Heart right ventricle (tissue), 16 donors: ENCODE results near the gene ASPRV1. TPM values are rescaled to one million over a fixed set of nuclear protein-coding genes. Genes with fewer than 3 reads are reported as not detected.

Source experiments
- ATAC-seq, 8 donors: fragments of 200-7000 bp; cut with Tn5 transposase; one replicate each; pipeline ENCODE4 v1.9.1; 2020; ENCODE audit warnings: mild to moderate bottlenecking in 8 of 8, moderate library complexity in 8 of 8, moderate number of reproducible peaks in 1 of 8
- DNase-seq, 2 donors: peaks; one replicate each; pipeline ENCODE4 v3.0.0-alpha.2; 2020
- H3K27ac ChIP-seq, 10 donors: fragments of 200-600 bp; sonication (generic) in 2 of 10; one replicate each; pipeline versions ENCODE4 v1.5.0 to v1.8.0; 2020 to 2022; ENCODE audit warnings: mild to moderate bottlenecking in 3 of 10
- H3K27me3 ChIP-seq, 7 donors: fragments of 200-600 bp; one replicate each; pipeline ENCODE4 v1.8.0; 2021 to 2022; ENCODE audit warnings: mild to moderate bottlenecking in 2 of 7
- H3K36me3 ChIP-seq, 9 donors: fragments of 200-600 bp; sonication (generic) in 1 of 9; one replicate each; pipeline versions ENCODE4 v1.5.0 to v1.8.0; 2020 to 2022; ENCODE audit warnings: mild to moderate bottlenecking in 2 of 9
- H3K4me1 ChIP-seq, 9 donors: fragments of 200-600 bp; sonication (generic) in 1 of 9; one replicate each; pipeline versions ENCODE4 v1.5.0 to v1.8.0; 2020 to 2022; ENCODE audit warnings: mild to moderate bottlenecking in 4 of 9
- H3K4me3 ChIP-seq, 10 donors: fragments of 200-600 bp; sonication (generic) in 2 of 10; one replicate each; pipeline versions ENCODE4 v1.5.0 to v1.8.0; 2020 to 2022; ENCODE audit warnings: mild to moderate bottlenecking in 7 of 10, moderate library complexity in 2 of 10
- H3K9me3 ChIP-seq, 11 donors: fragments of 200-600 bp in 10 of 11; sonication (generic) in 2 of 11; one replicate each; pipeline versions ENCODE4 v1.5.0 to v1.8.0; 2013 to 2022; ENCODE audit warnings: mild to moderate bottlenecking in 2 of 11, control low read depth in 1 of 11, moderate library complexity in 1 of 11
- WGBS, 2 donors: extraction: QIAGEN DNeasy Blood & Tissue Kit; methylation state at CpG; one replicate each; pipeline ENCODE4 v1.1.7; 2013; ENCODE audit warnings: inconsistent platforms in 1 of 2; 5-methylcytosine and 5-hydroxymethylcytosine counted together
- intact Hi-C, 10 donors: fragments of 100-400 bp; cut with DNase I; formaldehyde crosslinking; loops; one replicate each; pipeline versions ENCODE4 v1.11.1 to v1.14.2; 2022
- polyA plus RNA-seq, 2 donors: library from polyadenylated mRNA; stranded (reverse); fragments of 200-250 nt; gene quantifications; one replicate each; pipeline ENCODE4 v1.2.3, GENCODE V29; 2013
- total RNA-seq, 10 donors: library from RNA; stranded (reverse); fragmentation: NEBNext Ultra II Directional in 3 of 10; extraction: Animal tissue kit (Norgen Biotek cat#: 25700) in 3 of 10; gene quantifications; one replicate each; pipeline versions ENCODE4 v1.2.1 to v1.2.4, GENCODE V29; 2021 to 2023
- TF ChIP-seq, protein P1 (sequence below), 9 donors: fragments of 200-600 bp; sonication (generic) in 2 of 9; IDR thresholded peaks; one replicate each; pipeline versions ENCODE4 v1.5.0 to v1.8.0; 2021 to 2022; ENCODE audit warnings: antibody characterized with exemption in 9 of 9, mild to moderate bottlenecking in 5 of 9, moderate library complexity in 1 of 9
- donor health status: Arrhythmogenic right ventricular cardiomyopathy.
- donor health status: ischemic (EF 13 %, LVEDD 7.1; RV severe dilation, severe dysfunction).
- donor health status: healthy with polysubstance abuse.
- donor health status: DM: no; HTN: yes; CAD: no.
- donor health status: DM: no; HTN: no; CAD: no.
- donor health status: ischemic (EF 25% LVEDD 6.9; RV normal size, moderate dysfunction).
- donor health status: ischemic (EF 25% LVEDD 5.7; RV mildly dilated, moderate dysfunction).
- donor health status: healthy.
- donor health status: DM: yes; HTN: yes; CAD: no.
- donor health status: Ischemic cardiomyopathy.
- donor health status: ischemic (EF 35%, LVEDD 5.7; RV mildly dilated, moderate dysfunction).
- donor health status: nonischemic (EF 11% LVEDD 7.7; RV severe dilation, severe dysfunction).
- donor health status: DM: yes; HTN: yes; CAD: no.
- donor health status: PGD.
- donor health status: ischemic (EF 29% LVEDD 5.4; RV normal size, mild dysfunction).
- donor health status: nonischemic (EF 23%, LVEDD 6.1; RV moderate dilation, normal function).

The ASPRV1 gene
- total and polyA plus RNA-seq, 12 donors = 0.36 to 1.5 (median 0.94) TPM

DNA sequence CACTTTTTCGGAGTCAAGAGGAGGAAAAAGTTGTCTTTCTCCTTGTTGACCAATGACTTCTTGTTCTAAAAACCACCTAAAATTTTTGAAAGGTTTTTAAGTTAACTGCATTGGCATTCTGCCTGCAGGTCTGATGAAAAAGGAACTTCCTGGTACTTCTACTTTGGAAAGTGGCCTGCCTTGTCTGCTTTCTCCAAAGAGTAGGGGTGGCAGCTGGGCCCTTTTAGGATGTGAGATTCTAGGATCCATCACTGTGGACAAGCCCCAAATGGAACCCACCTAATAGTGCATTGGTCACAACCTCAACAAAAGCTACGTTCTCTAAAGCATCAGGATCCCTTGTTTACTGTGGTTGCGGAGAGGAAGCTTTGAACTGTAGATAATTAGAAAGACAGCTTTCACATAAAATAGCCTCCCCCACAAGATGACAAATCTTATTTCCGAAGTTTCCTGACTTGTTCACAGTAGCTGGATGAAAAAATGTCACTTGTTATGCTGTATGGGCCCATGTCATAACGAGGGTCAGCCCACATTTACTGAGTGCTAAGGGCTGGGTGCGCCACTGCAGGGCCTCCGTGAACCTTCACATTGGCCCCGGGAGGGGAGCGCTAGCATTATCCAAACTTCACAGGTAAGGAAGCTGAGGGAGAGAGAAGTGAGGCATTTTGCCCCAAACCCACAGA is 17.4 kb downstream of the ASPRV1 start:
- Histone ChIP-seq H3K4me1 (peaks cover 0 to 62% (median 0%) of the 10 kb centered on the region in 9 donors), H3K9me3 (no peaks in the 10 kb centered on the region), H3K4me3 (no peak overlapping the region), H3K27ac (peak overlapping the region in 3 of 10 donors; percentile 46 to 86 (median 58)), H3K27me3 (peaks cover 0 to 9% (median 0%) of the 10 kb centered on the region in 7 donors), H3K36me3 (peaks cover 0 to 49% (median 22%) of the 10 kb centered on the region in 9 donors)
- ATAC-seq = peak in 3 of 8 donors; percentile 20 to 61 (median 37)
- 69 to 72% methylated on average over 9 of the region's 9 CpGs for WGBS, 2 donors
- intact Hi-C loops = loop anchor here in 1 of 10 donors (10.0 kb wide), 1 partner anchor 81 kb away; no protein-coding TSS in a partner anchor
- TF ChIP-seq, protein P1, sequence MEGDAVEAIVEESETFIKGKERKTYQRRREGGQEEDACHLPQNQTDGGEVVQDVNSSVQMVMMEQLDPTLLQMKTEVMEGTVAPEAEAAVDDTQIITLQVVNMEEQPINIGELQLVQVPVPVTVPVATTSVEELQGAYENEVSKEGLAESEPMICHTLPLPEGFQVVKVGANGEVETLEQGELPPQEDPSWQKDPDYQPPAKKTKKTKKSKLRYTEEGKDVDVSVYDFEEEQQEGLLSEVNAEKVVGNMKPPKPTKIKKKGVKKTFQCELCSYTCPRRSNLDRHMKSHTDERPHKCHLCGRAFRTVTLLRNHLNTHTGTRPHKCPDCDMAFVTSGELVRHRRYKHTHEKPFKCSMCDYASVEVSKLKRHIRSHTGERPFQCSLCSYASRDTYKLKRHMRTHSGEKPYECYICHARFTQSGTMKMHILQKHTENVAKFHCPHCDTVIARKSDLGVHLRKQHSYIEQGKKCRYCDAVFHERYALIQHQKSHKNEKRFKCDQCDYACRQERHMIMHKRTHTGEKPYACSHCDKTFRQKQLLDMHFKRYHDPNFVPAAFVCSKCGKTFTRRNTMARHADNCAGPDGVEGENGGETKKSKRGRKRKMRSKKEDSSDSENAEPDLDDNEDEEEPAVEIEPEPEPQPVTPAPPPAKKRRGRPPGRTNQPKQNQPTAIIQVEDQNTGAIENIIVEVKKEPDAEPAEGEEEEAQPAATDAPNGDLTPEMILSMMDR (IDR thresholded peaks at IDR 0.05) = no peak
- DNase-seq = no peak

DNA sequence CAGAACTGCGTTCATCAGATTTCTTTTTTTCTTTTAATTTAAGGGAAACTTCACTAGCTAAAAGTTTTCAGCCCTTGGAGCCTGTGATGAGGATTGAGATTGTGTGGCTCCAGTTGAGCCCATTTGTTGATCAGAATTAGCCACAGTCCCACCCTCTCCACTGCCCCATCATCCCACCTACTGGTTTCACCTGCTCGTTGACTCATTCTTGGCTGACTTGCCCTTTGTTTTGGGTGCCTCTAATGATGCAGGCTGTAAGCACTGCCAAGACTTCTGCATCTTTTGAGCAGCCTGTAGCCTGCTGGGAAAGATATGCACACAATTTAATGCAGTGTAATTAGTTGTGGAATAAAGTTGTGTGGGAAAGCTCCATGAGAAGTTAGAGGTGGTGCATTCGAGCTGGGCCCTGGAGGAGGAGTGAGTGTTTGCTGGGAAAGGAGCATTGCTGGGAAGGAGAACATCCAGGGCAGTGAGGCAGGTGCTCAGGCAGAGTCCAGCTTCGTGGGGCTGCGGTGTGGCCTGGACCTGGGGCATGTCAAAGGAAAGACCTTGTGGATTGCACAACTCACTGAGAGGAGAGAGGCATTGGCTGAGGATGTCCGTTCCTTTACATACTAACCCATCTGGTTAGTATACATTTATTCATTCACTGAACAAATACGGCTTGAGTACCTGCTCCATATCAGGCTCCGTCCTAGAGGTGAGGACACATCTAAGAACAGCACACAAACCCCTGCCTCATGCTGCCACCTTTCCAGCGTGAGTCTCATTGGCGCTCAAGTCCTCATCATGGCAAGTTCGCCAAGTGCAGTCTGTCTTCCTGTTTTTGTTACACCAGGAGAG is 18.2 kb downstream of the ASPRV1 start:
- intact Hi-C loops = loop anchor here in 1 of 10 donors (10.0 kb wide), 1 partner anchor 82 kb away; no protein-coding TSS in a partner anchor
- H3K4me3 ChIP-seq = no peak overlapping the region
- peaks cover 0 to 54% (median 0%) of the 10 kb centered on the region in 9 donors for H3K4me1 ChIP-seq
- TF ChIP-seq, protein P1 (IDR thresholded peaks at IDR 0.05) = no peak
- peak overlapping the region in 3 of 10 donors; percentile 46 to 86 (median 58) for H3K27ac ChIP-seq
- H3K9me3 ChIP-seq = no peaks in the 10 kb centered on the region
- peaks cover 0 to 57% (median 30%) of the 10 kb centered on the region in 9 donors for H3K36me3 ChIP-seq
- ATAC-seq (no peak), DNase-seq (no peak)
- 85 to 89% methylated on average over 11 of the region's 11 CpGs for WGBS, 2 donors
- H3K27me3 ChIP-seq = peaks cover 0 to 2% (median 0%) of the 10 kb centered on the region in 7 donors

DNA sequence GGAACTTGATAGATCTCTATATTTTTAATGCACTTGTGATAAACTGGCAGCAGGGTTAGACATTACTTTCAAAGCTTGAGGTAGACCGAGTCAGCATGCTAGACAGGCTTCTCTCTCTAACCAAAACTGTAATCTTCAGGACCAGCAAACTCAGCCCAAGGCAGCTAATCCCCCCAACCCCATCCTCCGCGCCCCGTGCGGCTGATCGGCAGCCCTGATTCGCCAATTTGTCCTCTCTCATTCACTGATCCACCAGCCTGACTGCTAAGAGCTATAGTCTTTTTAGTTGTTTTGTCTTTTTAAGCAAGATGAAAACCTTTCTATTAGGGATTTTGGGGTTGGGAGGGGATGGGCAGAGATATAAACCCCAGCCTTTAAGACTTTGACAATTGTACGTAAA is 20.7 kb downstream of the ASPRV1 start:
- ATAC-seq (no peak), DNase-seq (no peak)
- 96% methylated on average over 8 of the region's 8 CpGs for WGBS, 2 donors
- no peak overlapping the region for H3K4me3 ChIP-seq
- intact Hi-C loops = loop anchor here in 1 of 10 donors (10.0 kb wide), 1 partner anchor 84 kb away; no protein-coding TSS in a partner anchor
- peaks cover 0 to 29% (median 0%) of the 10 kb centered on the region in 9 donors for H3K4me1 ChIP-seq
- H3K27ac ChIP-seq = no peak overlapping the region
- TF ChIP-seq, protein P1 (IDR thresholded peaks at IDR 0.05) = no peak
- no peaks in the 10 kb centered on the region for H3K9me3 ChIP-seq
- peaks cover 0 to 82% (median 54%) of the 10 kb centered on the region in 9 donors for H3K36me3 ChIP-seq
- H3K27me3 ChIP-seq = no peaks in the 10 kb centered on the region

DNA sequence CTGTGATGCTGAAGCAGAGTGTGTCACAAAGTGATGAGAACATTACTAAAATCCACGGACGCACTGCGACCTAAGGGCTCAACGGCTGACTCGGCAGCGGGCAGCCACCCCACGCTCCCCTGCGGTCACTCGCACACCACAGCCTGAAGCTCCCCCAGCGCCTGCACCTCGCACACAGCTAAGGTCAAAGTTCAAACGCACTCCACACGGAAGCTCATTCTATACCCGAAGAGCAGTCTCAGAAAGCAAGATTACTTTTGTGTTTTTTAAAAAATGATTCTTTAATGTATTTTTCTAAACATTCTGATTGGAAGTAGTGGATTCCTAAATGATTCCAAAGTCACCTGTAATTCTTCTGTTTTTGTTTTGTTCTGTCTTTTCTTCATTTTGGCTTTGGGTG is 21.7 kb downstream of the ASPRV1 start:
- TF ChIP-seq, protein P1 (IDR thresholded peaks at IDR 0.05) = no peak
- intact Hi-C loops = loop anchor here in 2 of 10 donors (10.0 kb wide), 2 partner anchors 85 to 125 kb away; no protein-coding TSS in a partner anchor
- DNase-seq (no peak), ATAC-seq (no peak)
- no peak overlapping the region for H3K27ac ChIP-seq
- WGBS, 2 donors = 88 to 90% methylated on average over 14 of the region's 14 CpGs
- H3K4me1 ChIP-seq = peaks cover 0 to 26% (median 0%) of the 10 kb centered on the region in 9 donors
- H3K4me3 ChIP-seq = no peak overlapping the region
- H3K27me3 ChIP-seq = no peaks in the 10 kb centered on the region
- H3K9me3 ChIP-seq = no peaks in the 10 kb centered on the region
- H3K36me3 ChIP-seq = peaks cover 0 to 92% (median 60%) of the 10 kb centered on the region in 9 donors
